ENCODE results near the gene GPR32.
"Not testable (repeated sequence)": the region's sequence is repeated elsewhere in the genome, so short reads cannot be mapped to it uniquely, and the experiment has no call there.

DNA sequence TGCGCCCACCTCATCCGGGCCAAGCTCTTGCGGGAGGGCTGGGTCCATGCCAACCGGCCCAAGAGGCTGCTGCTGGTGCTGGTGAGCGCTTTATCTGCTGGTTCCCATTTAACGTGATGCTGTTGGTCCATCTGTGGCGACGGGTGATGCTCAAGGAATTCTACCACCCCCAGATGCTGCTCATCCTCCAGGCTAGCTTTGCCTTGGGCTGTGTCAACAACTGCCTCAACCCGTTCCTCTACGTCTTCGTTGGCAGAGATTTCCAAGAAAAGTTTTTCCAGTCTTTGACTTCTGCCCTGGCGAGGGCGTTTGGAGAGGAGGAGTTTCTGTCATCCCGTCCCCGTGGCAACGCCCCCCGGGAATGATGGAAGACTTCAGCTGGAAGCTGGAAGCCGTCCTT is 11.2 kb upstream of the GPR32 start:
- not testable (repeated sequence) for TF ChIP-seq CTCF, POLR2AphosphoS5, POLR2A (IDR thresholded peaks at IDR 0.05)
